Fibroblast of mammary gland (primary cell): ENCODE data around the gene KCP.

Experiments used
- DNase-seq: peaks from one replicate; pipeline ENCODE4 v3.0.0-alpha.2; 2010; ENCODE audit warnings: low read depth
- H3K4me3 ChIP-seq: 2 replicates; pipeline ENCODE4 v1.5.1; 2011; ENCODE audit warnings: low read depth, mild to moderate bottlenecking, low read length, moderate library complexity; ENCODE audit not compliant: control insufficient read depth
- CTCF ChIP-seq: conservative IDR thresholded peaks from 2 replicates; pipeline ENCODE4 v1.5.1; 2011; ENCODE audit warnings: low read depth, low read length, inconsistent platforms; ENCODE audit not compliant: control insufficient read depth, insufficient read depth

Gene KCP

GRCh38 chr7:128918016-128918665, 7.6 kb upstream of the KCP start:
- DNase-seq: no peak
- H3K4me3 ChIP-seq: no peak overlapping the region
- no peak for TF ChIP-seq CTCF

GRCh38 chr7:128917122-128917521, 6.6 kb upstream of the KCP start:
- no peak for DNase-seq
- no peak for TF ChIP-seq CTCF
- H3K4me3 ChIP-seq: no peak overlapping the region

GRCh38 chr7:128916643-128916915, 6.1 kb upstream of the KCP start:
- no peak overlapping the region for H3K4me3 ChIP-seq
- no peak for TF ChIP-seq CTCF
- DNase-seq: no peak

GRCh38 chr7:128915841-128916642, 5.5 kb upstream of the KCP start:
- H3K4me3 ChIP-seq: no peak overlapping the region
- DNase-seq: no peak
- no peak for TF ChIP-seq CTCF

- no peak overlapping the region for H3K4me3 ChIP-seq
- no peak for DNase-seq
- TF ChIP-seq CTCF: no peak
Observed at GRCh38 chr7:128915271-128915819, 4.8 kb upstream of the KCP start.

GRCh38 chr7:128914566-128915151, 4.2 kb upstream of the KCP start:
- H3K4me3 ChIP-seq: no peak overlapping the region
- no peak for TF ChIP-seq CTCF
- DNase-seq: no peak
